ENCODE measurements around the gene ADGRL3. TPM values are rescaled to one million over a fixed set of nuclear protein-coding genes. Genes with fewer than 3 reads are reported as not detected.

Gene ADGRL3
- total RNA-seq, 4 donors from 2014 or later, result 6.5 to 19.0 (median 14.0) TPM

DNA sequence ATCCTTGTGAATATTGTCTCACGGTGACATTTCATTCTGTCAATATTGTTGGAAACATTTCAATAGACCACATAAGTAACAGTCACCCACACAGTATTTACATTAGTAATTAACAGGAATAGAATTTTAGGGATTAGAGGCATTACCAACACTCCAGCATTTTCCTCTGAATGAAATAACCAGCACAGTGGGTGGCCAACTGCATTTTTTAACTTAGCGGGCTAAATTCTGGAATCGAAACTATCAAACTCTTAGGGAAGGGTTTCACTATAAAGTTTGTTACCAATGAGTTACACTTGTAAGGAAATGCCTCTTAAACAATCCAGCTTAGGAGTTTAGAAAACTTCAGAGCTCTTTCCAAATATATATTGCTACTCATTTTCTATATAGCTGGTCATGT, 403.0 kb downstream of the ADGRL3 start:
- TF ChIP-seq POLR2AphosphoS5 (IDR thresholded peaks at IDR 0.05) (no peak), EP300 (IDR thresholded peaks at IDR 0.05) (no peak), POLR2A (IDR thresholded peaks at IDR 0.05) (no peak)
- TF ChIP-seq, protein P1, sequence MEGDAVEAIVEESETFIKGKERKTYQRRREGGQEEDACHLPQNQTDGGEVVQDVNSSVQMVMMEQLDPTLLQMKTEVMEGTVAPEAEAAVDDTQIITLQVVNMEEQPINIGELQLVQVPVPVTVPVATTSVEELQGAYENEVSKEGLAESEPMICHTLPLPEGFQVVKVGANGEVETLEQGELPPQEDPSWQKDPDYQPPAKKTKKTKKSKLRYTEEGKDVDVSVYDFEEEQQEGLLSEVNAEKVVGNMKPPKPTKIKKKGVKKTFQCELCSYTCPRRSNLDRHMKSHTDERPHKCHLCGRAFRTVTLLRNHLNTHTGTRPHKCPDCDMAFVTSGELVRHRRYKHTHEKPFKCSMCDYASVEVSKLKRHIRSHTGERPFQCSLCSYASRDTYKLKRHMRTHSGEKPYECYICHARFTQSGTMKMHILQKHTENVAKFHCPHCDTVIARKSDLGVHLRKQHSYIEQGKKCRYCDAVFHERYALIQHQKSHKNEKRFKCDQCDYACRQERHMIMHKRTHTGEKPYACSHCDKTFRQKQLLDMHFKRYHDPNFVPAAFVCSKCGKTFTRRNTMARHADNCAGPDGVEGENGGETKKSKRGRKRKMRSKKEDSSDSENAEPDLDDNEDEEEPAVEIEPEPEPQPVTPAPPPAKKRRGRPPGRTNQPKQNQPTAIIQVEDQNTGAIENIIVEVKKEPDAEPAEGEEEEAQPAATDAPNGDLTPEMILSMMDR (IDR thresholded peaks at IDR 0.05), result no peak
- 69% methylated on average over 3 of the region's 3 CpGs for WGBS
- H3K4me1 ChIP-seq, result no peaks in the 10 kb centered on the region
- DNase-seq (ENCODE audit: low spot score in 2 of 2), result no peak
- H3K9me3 ChIP-seq, result no peaks in the 10 kb centered on the region
- H3K36me3 ChIP-seq, result no peaks in the 10 kb centered on the region
- H3K27me3 ChIP-seq, result no peaks in the 10 kb centered on the region
- no peak overlapping the region for H3K4me3 ChIP-seq
- H3K27ac ChIP-seq, result no peak overlapping the region

DNA sequence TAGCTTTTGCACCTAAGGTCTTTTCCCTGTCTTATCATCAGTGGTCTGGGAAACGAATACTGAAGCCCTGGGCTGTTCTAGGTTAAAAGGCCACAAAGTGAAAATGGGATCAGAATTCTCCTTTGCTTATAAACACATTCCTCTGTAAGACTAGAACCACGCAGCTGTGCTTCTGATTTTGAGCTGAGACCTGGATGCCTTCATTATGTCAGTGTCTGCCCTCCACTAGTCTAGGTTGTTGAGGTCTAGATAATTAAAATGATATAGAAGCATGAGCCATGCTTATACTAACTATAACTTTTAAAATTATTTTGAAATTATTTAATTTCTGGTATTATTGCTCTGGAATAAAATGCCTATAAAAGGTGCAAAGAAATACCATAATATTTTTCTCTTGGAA, 403.9 kb downstream of the ADGRL3 start:
- H3K4me3 ChIP-seq, result no peak overlapping the region
- no peaks in the 10 kb centered on the region for H3K36me3 ChIP-seq
- no peak for TF ChIP-seq EP300 (IDR thresholded peaks at IDR 0.05)
- TF ChIP-seq POLR2A (IDR thresholded peaks at IDR 0.05), result no peak
- TF ChIP-seq POLR2AphosphoS5 (IDR thresholded peaks at IDR 0.05), result no peak
- TF ChIP-seq, protein P1 (IDR thresholded peaks at IDR 0.05), result no peak
- no peaks in the 10 kb centered on the region for H3K27me3 ChIP-seq
- H3K9me3 ChIP-seq, result no peaks in the 10 kb centered on the region
- H3K27ac ChIP-seq, result no peak overlapping the region
- 72% methylated on average over 2 of the region's 2 CpGs for WGBS
- no peak for DNase-seq (ENCODE audit: low spot score in 2 of 2)
- no peaks in the 10 kb centered on the region for H3K4me1 ChIP-seq

DNA sequence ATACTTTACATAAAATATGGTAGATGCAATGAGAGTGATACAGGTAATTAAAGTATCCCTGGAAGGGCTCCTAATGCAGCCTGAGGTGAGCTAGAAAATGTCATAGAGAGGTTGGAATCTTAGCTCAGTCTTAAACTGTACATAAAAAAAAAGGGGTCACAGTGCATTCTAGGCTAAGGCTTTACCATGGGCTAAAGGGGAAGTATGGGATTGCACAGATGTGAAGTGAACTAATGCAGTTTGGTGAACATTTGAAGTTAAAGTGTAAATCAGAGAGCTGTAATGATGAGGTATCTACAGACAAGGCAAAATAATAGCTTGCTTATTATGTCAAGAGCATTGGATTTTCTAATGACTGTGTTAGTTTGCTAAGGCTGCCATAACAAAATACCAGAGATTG, 405.9 kb downstream of the ADGRL3 start:
- TF ChIP-seq EP300 (IDR thresholded peaks at IDR 0.05), result no peak
- TF ChIP-seq, protein P1 (IDR thresholded peaks at IDR 0.05), result no peak
- TF ChIP-seq POLR2A (IDR thresholded peaks at IDR 0.05), result no peak
- no peak for TF ChIP-seq POLR2AphosphoS5 (IDR thresholded peaks at IDR 0.05)
- no peaks in the 10 kb centered on the region for H3K36me3 ChIP-seq

DNA sequence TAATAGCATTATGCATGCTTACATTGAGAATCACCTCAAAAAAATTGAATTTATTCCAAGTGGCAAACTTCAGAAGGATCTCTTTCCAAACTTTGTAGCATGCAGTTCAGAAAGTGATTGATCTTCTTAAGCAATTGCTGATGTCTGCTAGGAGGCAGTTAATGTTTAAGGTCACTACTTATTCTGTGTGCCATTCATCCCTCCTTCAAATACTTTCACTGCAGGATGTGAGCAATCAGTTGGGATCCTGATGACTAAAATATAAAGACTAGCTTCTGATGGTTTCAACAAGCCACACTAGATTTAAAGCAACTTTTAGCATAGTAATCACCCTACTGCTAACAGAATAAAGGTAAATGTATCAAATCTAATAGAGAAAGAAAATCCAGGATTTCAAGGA, 414.1 kb downstream of the ADGRL3 start:
- no peaks in the 10 kb centered on the region for H3K36me3 ChIP-seq
- no peak overlapping the region for H3K27ac ChIP-seq

More for the DNA sequence above, 405.9 kb downstream of the ADGRL3 start:
- no peaks in the 10 kb centered on the region for H3K27me3 ChIP-seq
- no peaks in the 10 kb centered on the region for H3K9me3 ChIP-seq
- no peak for DNase-seq (ENCODE audit: low spot score in 2 of 2)
- no peak overlapping the region for H3K27ac ChIP-seq
- H3K4me1 ChIP-seq, result no peaks in the 10 kb centered on the region
- H3K4me3 ChIP-seq, result no peak overlapping the region

DNA sequence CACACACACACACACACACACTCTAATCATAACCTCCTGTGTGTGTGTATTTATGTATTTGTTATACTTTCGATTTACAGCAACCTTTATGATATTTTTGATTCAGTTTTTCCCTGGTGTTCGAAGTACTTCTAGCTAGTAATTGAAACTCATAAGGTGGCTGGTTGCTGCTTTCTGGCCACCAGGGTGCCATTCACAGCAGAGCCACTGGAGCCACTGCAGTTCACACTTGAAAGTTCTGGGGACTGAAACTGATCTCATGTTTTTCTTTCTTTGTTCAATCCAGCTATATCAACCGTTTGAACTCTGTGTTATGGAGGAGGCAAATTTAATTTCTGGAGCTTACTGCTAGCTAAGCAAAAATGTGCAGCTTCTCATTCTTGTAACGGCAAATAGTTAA, 419.4 kb downstream of the ADGRL3 start:
- Histone ChIP-seq H3K4me3 (no peak overlapping the region), H3K36me3 (no peaks in the 10 kb centered on the region), H3K27ac (no peak overlapping the region), H3K9me3 (no peaks in the 10 kb centered on the region), H3K27me3 (no peaks in the 10 kb centered on the region), H3K4me1 (no peaks in the 10 kb centered on the region)
- TF ChIP-seq POLR2AphosphoS5 (IDR thresholded peaks at IDR 0.05), result no peak
- TF ChIP-seq, protein P1 (IDR thresholded peaks at IDR 0.05), result no peak
- TF ChIP-seq EP300 (IDR thresholded peaks at IDR 0.05), result no peak
- TF ChIP-seq POLR2A (IDR thresholded peaks at IDR 0.05), result no peak
- no peak for DNase-seq (ENCODE audit: low spot score in 2 of 2)
- WGBS, result 76% methylated on average over 4 of the region's 4 CpGs

More for the DNA sequence above, 414.1 kb downstream of the ADGRL3 start:
- no peak for TF ChIP-seq POLR2AphosphoS5 (IDR thresholded peaks at IDR 0.05)
- TF ChIP-seq, protein P1 (IDR thresholded peaks at IDR 0.05), result no peak
- TF ChIP-seq EP300 (IDR thresholded peaks at IDR 0.05), result no peak
- TF ChIP-seq POLR2A (IDR thresholded peaks at IDR 0.05), result no peak
- no peaks in the 10 kb centered on the region for H3K4me1 ChIP-seq
- H3K9me3 ChIP-seq, result no peaks in the 10 kb centered on the region
- no peak overlapping the region for H3K4me3 ChIP-seq
- no peak for DNase-seq (ENCODE audit: low spot score in 2 of 2)
- H3K27me3 ChIP-seq, result no peaks in the 10 kb centered on the region

All from suprapubic skin (tissue), 4 donors.